ENCODE results near the gene SULT1B1.

The SULT1B1 gene

GRCh38 chr4:69697536-69698242 lies 62.7 kb downstream of the SULT1B1 start:
- DNase-seq (ENCODE audit: low read depth in 2 of 2) = no peak

GRCh38 chr4:69689599-69689998 lies 70.8 kb downstream of the SULT1B1 start:
- DNase-seq (ENCODE audit: low read depth in 2 of 2) = no peak

DNA sequence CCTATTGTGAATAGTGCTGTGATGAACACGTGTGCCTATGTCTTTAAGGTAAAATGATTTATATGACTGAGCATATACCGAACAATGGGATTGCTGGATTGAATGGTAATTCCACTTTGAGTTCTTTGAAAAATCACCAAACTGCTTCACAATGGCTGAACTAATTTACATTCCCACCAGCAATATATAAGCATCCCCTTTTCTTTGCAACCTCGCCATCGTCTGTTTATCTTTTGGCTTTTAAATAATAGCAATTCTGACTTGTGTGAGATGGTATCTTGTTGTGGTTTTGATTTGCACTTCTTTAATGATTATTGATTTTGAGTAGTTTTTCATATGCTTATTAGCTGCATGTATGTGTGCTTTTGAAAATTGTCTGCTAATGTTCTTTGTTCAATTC lies 75.6 kb downstream of the SULT1B1 start:
- no peak for DNase-seq (ENCODE audit: low read depth in 2 of 2)

Data from stimulated activated CD4-positive, alpha-beta T cell treated with anti-CD3 and anti-CD28 coated beads, Interleukin-1b, Interleukin-23, amount 100 ng/mL, for 1 hour (primary cell).